PC-9 (cell line): ENCODE results near the gene AUTS2. TPM values are rescaled to one million over a fixed set of nuclear protein-coding genes. Genes with fewer than 3 reads are reported as not detected.

Source experiments
- BruUV-seq: library from RNA; stranded (reverse); fragments of 400-500 nt; replicated peaks from 2 replicates; lab custom pipeline; 2021; lab: Mats Ljungman, UMichigan
- CTCF ChIA-PET: fragments of 300-600 bp; sonication (Branson Sonifier 250); formaldehyde crosslinking; loops from one replicate; lab custom pipeline; 2022; ENCODE audit warnings: antibody characterized with exemption; lab: Charles Lee
- POLR2A ChIA-PET: fragments of 300-600 bp; sonication (Branson Sonifier 250); formaldehyde crosslinking; loops from one replicate; lab custom pipeline; 2022; ENCODE audit warnings: antibody characterized with exemption; ENCODE audit not compliant: unreplicated experiment; lab: Charles Lee
- DNase-seq, 2 experiments: peaks; one replicate each; pipeline versions ENCODE4 v3.0.0 to v3.0.0-alpha.2; 2015 to 2022; ENCODE audit warnings: mixed read lengths in 1 of 2
- H2AFZ ChIP-seq: fragments of 200-600 bp; sonication (generic); 2 replicates; pipeline ENCODE4 v1.8.1; 2017; ENCODE audit warnings: antibody characterized with exemption
- H3F3A ChIP-seq: fragments of 200-600 bp; sonication (generic); 2 replicates; pipeline ENCODE4 v1.8.1; 2017; ENCODE audit warnings: antibody characterized with exemption, mild to moderate bottlenecking, low read depth; ENCODE audit not compliant: insufficient read depth
- H3K27ac ChIP-seq: fragments of 200-600 bp; sonication (generic); 2 replicates; pipeline ENCODE4 v1.6.1; 2016; ENCODE audit warnings: mixed run types
- H3K27me3 ChIP-seq: fragments of 200-600 bp; sonication (generic); 2 replicates; pipeline ENCODE4 v1.6.1; 2016; ENCODE audit warnings: low read depth, mixed run types; ENCODE audit not compliant: insufficient read depth
- H3K36me3 ChIP-seq: fragments of 200-600 bp; sonication (generic); 2 replicates; pipeline ENCODE4 v1.6.1; 2016; ENCODE audit warnings: low read depth, mixed run types
- H3K4me1 ChIP-seq: fragments of 200-600 bp; sonication (generic); replicated peaks from 2 replicates; pipeline ENCODE4 v1.6.1; 2016; ENCODE audit warnings: mixed run types; ENCODE audit not compliant: insufficient read depth
- H3K4me2 ChIP-seq: fragments of 200-600 bp; sonication (generic); 2 replicates; pipeline ENCODE4 v1.6.1; 2017; ENCODE audit warnings: mixed run types
- H3K4me3 ChIP-seq: fragments of 200-600 bp; sonication (generic); 2 replicates; pipeline ENCODE4 v1.6.1; 2016; ENCODE audit warnings: mixed run types
- H3K79me2 ChIP-seq: fragments of 200-600 bp; sonication (generic); 2 replicates; pipeline ENCODE4 v1.6.1; 2017; ENCODE audit warnings: low read depth, mixed run types
- H3K9me2 ChIP-seq: fragments of 200-600 bp; sonication (generic); 2 replicates; pipeline ENCODE4 v1.8.1; 2017; ENCODE audit warnings: mild to moderate bottlenecking; ENCODE audit not compliant: insufficient read depth
- H3K9me3 ChIP-seq: fragments of 200-600 bp; sonication (generic); 2 replicates; pipeline ENCODE4 v1.8.1; 2016; ENCODE audit warnings: low read depth; ENCODE audit not compliant: insufficient read depth
- H4K20me1 ChIP-seq: fragments of 200-600 bp; sonication (generic); 2 replicates; pipeline ENCODE4 v1.8.1; 2017; ENCODE audit not compliant: insufficient read depth
- EZH2 ChIP-seq: fragments of 200-600 bp; sonication (generic); IDR thresholded peaks from 2 replicates; pipeline ENCODE4 v1.8.0; 2017; ENCODE audit warnings: antibody characterized with exemption, low read depth
- intact Hi-C: fragments of 100-400 bp; cut with micrococcal nuclease; formaldehyde crosslinking; loops from one replicate; pipeline ENCODE4 v1.10.0; 2022; ENCODE audit not compliant: unreplicated experiment
- total RNA-seq: library from RNA; stranded (reverse); gene quantifications from 2 replicates; pipeline ENCODE4 v1.2.3, GENCODE V29; 2021
- TF ChIP-seq, protein P1 (sequence below): fragments of 200-600 bp; sonication (generic); conservative IDR thresholded peaks from 2 replicates; pipeline ENCODE4 v1.6.1; 2017; ENCODE audit warnings: mixed run types, antibody characterized with exemption, mild to moderate bottlenecking, moderate library complexity

The AUTS2 gene
- total RNA-seq, 1 experiment from 2014 or later = not detected

DNA sequence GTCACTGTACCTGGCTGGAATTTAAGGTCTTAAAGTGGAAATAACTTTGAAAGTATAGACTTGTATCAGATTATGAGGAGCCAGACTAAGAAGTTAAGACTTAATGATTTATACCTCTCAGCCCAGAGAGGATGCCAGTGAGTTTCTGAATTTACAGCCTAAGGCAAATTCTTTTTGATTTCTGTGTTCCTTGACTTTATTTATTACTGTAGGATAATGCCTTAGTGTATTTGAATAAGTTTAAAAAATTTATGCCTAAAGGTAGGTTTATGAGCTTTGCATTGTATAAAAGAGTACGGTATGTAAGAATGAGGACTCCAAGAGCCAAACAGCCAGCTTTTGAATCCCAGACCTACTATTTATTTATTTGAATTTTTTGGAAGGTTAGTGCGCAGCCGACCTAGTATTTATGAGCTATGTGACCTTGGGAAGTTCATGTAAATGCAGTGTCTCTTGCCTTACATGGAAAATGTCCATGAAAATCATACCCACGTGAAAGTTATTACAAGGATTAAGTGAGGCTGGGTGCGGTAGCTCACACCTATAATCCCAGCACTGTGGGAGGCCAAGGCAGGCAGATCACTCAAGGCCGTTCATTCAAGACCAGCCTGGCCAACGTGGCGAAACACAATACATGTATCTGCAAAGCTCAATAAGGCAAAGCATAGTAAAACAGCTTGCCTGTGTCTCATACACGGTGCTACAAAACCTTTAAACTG, 174.6 kb downstream of the AUTS2 start:
- intact Hi-C loops = no loop called here
- ChIA-PET CTCF (no interaction called here), POLR2A (no interaction called here)
- Histone ChIP-seq H3K79me2 (no peaks in the 10 kb centered on the region), H3K4me3 (no peak overlapping the region), H3K9me3 (no peaks in the 10 kb centered on the region), H3K9me2 (no peaks in the 10 kb centered on the region), H3K27me3 (no peaks in the 10 kb centered on the region), H3K27ac (no peak overlapping the region), H3K36me3 (no peaks in the 10 kb centered on the region), H2AFZ (no peak overlapping the region), H3K4me2 (no peak overlapping the region), H3K4me1 (no peaks in the 10 kb centered on the region), H3F3A (peaks cover 3% of the 10 kb centered on the region; the same call in 1 of the 2 replicates), H4K20me1 (no peaks in the 10 kb centered on the region)
- no peak for DNase-seq
- no peak for TF ChIP-seq EZH2
- TF ChIP-seq, protein P1, sequence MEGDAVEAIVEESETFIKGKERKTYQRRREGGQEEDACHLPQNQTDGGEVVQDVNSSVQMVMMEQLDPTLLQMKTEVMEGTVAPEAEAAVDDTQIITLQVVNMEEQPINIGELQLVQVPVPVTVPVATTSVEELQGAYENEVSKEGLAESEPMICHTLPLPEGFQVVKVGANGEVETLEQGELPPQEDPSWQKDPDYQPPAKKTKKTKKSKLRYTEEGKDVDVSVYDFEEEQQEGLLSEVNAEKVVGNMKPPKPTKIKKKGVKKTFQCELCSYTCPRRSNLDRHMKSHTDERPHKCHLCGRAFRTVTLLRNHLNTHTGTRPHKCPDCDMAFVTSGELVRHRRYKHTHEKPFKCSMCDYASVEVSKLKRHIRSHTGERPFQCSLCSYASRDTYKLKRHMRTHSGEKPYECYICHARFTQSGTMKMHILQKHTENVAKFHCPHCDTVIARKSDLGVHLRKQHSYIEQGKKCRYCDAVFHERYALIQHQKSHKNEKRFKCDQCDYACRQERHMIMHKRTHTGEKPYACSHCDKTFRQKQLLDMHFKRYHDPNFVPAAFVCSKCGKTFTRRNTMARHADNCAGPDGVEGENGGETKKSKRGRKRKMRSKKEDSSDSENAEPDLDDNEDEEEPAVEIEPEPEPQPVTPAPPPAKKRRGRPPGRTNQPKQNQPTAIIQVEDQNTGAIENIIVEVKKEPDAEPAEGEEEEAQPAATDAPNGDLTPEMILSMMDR = no peak
- BruUV-seq = no TSS peak

DNA sequence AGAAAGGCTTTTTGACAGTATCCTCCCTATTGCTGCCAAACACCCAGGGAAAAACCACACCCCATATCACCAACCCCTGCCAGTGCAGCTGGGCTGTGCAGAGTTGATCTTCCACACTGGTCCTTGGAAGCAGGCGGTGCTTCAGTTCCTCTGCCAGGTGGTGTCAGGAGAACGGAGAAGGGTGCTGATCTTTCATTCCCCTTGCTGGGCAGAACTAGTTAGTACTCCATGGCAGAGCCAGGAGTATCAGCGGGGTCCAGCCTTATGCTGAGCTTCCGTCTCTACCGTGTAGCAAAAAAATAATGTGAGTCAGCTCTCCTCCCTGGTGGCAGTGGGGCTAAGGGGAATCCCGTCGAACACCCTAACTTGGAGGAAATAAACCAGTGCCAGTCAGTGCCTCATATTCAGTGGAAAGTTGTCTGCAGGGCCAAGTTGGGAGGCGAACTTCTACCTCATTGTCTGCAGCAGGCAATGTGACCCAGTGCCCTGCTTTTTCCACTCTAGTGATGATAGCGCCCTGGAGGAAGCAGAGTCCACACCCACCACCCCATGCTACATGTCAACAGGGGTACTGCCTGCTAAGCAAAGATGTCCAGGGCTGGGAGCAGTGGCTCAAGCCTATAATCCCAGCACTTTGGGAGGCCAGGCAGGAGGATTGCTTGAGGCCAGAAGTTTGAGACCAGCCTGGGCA, 175.4 kb downstream of the AUTS2 start:
- Histone ChIP-seq H3K36me3 (no peaks in the 10 kb centered on the region), H3K27ac (no peak overlapping the region), H3K4me2 (no peak overlapping the region), H3K9me2 (no peaks in the 10 kb centered on the region), H2AFZ (no peak overlapping the region), H3K4me3 (no peak overlapping the region), H3K79me2 (no peaks in the 10 kb centered on the region), H3F3A (peaks cover 3% of the 10 kb centered on the region; the same call in 1 of the 2 replicates), H4K20me1 (no peaks in the 10 kb centered on the region), H3K9me3 (no peaks in the 10 kb centered on the region), H3K4me1 (no peaks in the 10 kb centered on the region), H3K27me3 (no peaks in the 10 kb centered on the region)
- ChIA-PET POLR2A (no interaction called here), CTCF (no interaction called here)
- intact Hi-C loops = no loop called here
- BruUV-seq = no TSS peak
- TF ChIP-seq EZH2 = no peak
- TF ChIP-seq, protein P1 = no peak
- DNase-seq = no peak

DNA sequence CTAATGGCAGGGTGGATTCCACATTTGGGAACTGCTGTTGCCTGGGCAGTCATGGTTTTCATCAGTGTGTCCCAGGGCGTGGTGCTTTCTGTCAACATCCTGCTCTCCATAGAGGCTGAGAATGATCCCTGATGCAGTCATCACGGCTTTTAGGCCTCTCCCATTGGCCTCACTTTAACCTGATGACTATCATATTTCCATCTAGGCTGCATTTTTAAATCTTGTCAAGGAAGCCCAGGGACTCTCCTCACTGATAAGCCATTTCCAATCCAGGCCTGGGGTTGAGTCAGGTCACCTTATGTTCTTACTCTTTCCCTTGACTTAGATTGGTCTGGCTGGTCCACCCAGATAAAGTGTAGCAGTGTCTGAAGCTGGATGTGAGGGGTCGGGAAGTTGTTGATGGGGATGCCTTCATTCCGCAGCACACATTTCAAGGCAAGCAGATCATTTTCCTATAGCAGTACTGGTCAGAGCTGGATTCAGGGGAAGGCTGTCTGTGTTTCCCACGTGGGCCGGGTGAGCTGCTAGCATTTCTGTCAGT, 177.0 kb downstream of the AUTS2 start:
- Histone ChIP-seq H3K4me2 (no peak overlapping the region), H3K27ac (no peak overlapping the region), H2AFZ (no peak overlapping the region), H3K4me1 (peaks cover 7% of the 10 kb centered on the region; the same call in 1 of the 2 replicates), H3F3A (peaks cover 3% of the 10 kb centered on the region; the same call in 1 of the 2 replicates), H3K9me3 (no peaks in the 10 kb centered on the region), H4K20me1 (no peaks in the 10 kb centered on the region), H3K79me2 (no peaks in the 10 kb centered on the region), H3K36me3 (no peaks in the 10 kb centered on the region), H3K27me3 (no peaks in the 10 kb centered on the region), H3K4me3 (no peak overlapping the region), H3K9me2 (no peaks in the 10 kb centered on the region)
- DNase-seq = peak in 1 of 2 experiments; percentile 42
- BruUV-seq = no TSS peak
- intact Hi-C loops = no loop called here
- POLR2A ChIA-PET = no interaction called here
- CTCF ChIA-PET = no interaction called here
- TF ChIP-seq EZH2 = no peak
- TF ChIP-seq, protein P1 = no peak
